HCT116 (cell line): ENCODE measurements around the gene GNGT2.
"Not testable (repeated sequence)": the region's sequence is repeated elsewhere in the genome, so short reads cannot be mapped to it uniquely, and the experiment has no call there.

Experiments used
- ATF3 ChIP-seq: IDR thresholded peaks from 2 replicates; pipeline ENCODE4 v1.6.1; 2012
- EZH2 ChIP-seq: fragments of 200-600 bp; sonication (generic); IDR thresholded peaks from 2 replicates; pipeline ENCODE4 v1.6.1; 2017; ENCODE audit warnings: antibody characterized with exemption, mixed run types
- EZH2phosphoT487 ChIP-seq: fragments of 200-600 bp; IDR thresholded peaks from 2 replicates; pipeline ENCODE4 v1.6.1; 2018; ENCODE audit warnings: antibody characterized with exemption, borderline replicate concordance
- POLR2A ChIP-seq: IDR thresholded peaks from 2 replicates; pipeline ENCODE4 v1.7.0; 2011; ENCODE audit warnings: borderline replicate concordance; ENCODE audit not compliant: insufficient read depth, insufficient read length; ENCODE audit errors: extremely low read depth
- POLR2AphosphoS5 ChIP-seq: IDR thresholded peaks from 2 replicates; pipeline ENCODE4 v1.6.1; 2011; ENCODE audit warnings: mild to moderate bottlenecking, low read depth, low read length, moderate library complexity
- RAD21 ChIP-seq: IDR thresholded peaks from 2 replicates; pipeline ENCODE4 v1.6.1; 2012; ENCODE audit warnings: low read depth, mild to moderate bottlenecking
- SIN3A ChIP-seq: IDR thresholded peaks from 2 replicates; pipeline ENCODE4 v1.6.1; 2012; ENCODE audit warnings: low read depth
- ZFX ChIP-seq: fragments of 450-650 bp; IDR thresholded peaks from 2 replicates; pipeline ENCODE4 v1.6.1; 2017
- ZNF274 ChIP-seq: fragments of 200-500 bp; sonication (Bioruptor generic); IDR thresholded peaks from 2 replicates; pipeline ENCODE4 v1.6.1; 2014; ENCODE audit warnings: mild to moderate bottlenecking, low read depth, low read length, inconsistent platforms
- TF ChIP-seq, protein P1 (sequence below), 3 experiments: fragments of 200-600 bp in 1 of 3; sonication (generic) in 1 of 3; IDR thresholded peaks in 2 of 3; conservative IDR thresholded peaks in 1 of 3; 2 replicates each; pipeline ENCODE4 v1.5.1; 2012 to 2017; ENCODE audit warnings: low read depth in 2 of 3, low read length in 2 of 3, antibody characterized with exemption in 1 of 3, borderline replicate concordance in 1 of 3, control low read depth in 1 of 3, mild to moderate bottlenecking in 1 of 3, mixed read lengths in 1 of 3, mixed run types in 1 of 3, moderate library complexity in 1 of 3; ENCODE audit not compliant: insufficient read depth in 1 of 3
- TF ChIP-seq, protein P2 (sequence below): IDR thresholded peaks from 2 replicates; pipeline ENCODE4 v1.6.1; 2011; ENCODE audit warnings: mild to moderate bottlenecking, low read length, moderate library complexity; ENCODE audit not compliant: insufficient replicate concordance; ENCODE audit errors: extremely low read depth
- TF ChIP-seq, protein P3 (sequence below): IDR thresholded peaks from 2 replicates; pipeline ENCODE4 v1.6.1; 2012

GRCh38 chr17:49175978-49176377 lies 34.4 kb downstream of the GNGT2 start:
- not testable (repeated sequence) for TF ChIP-seq SIN3A, POLR2A, EZH2, POLR2AphosphoS5, RAD21, ZFX, EZH2phosphoT487, ZNF274, ATF3
- TF ChIP-seq, protein P1, sequence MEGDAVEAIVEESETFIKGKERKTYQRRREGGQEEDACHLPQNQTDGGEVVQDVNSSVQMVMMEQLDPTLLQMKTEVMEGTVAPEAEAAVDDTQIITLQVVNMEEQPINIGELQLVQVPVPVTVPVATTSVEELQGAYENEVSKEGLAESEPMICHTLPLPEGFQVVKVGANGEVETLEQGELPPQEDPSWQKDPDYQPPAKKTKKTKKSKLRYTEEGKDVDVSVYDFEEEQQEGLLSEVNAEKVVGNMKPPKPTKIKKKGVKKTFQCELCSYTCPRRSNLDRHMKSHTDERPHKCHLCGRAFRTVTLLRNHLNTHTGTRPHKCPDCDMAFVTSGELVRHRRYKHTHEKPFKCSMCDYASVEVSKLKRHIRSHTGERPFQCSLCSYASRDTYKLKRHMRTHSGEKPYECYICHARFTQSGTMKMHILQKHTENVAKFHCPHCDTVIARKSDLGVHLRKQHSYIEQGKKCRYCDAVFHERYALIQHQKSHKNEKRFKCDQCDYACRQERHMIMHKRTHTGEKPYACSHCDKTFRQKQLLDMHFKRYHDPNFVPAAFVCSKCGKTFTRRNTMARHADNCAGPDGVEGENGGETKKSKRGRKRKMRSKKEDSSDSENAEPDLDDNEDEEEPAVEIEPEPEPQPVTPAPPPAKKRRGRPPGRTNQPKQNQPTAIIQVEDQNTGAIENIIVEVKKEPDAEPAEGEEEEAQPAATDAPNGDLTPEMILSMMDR (IDR thresholded peaks at IDR 0.05 in 2 of 3, conservative IDR thresholded peaks at IDR 0.05 in 1 of 3; ENCODE audit: borderline replicate concordance in 1 of 3, insufficient read depth in 1 of 3, low read depth in 2 of 3, low read length in 2 of 3), result not testable (repeated sequence)
- TF ChIP-seq, protein P2, sequence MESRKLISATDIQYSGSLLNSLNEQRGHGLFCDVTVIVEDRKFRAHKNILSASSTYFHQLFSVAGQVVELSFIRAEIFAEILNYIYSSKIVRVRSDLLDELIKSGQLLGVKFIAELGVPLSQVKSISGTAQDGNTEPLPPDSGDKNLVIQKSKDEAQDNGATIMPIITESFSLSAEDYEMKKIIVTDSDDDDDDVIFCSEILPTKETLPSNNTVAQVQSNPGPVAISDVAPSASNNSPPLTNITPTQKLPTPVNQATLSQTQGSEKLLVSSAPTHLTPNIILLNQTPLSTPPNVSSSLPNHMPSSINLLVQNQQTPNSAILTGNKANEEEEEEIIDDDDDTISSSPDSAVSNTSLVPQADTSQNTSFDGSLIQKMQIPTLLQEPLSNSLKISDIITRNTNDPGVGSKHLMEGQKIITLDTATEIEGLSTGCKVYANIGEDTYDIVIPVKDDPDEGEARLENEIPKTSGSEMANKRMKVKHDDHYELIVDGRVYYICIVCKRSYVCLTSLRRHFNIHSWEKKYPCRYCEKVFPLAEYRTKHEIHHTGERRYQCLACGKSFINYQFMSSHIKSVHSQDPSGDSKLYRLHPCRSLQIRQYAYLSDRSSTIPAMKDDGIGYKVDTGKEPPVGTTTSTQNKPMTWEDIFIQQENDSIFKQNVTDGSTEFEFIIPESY, result not testable (repeated sequence)
- TF ChIP-seq, protein P3, sequence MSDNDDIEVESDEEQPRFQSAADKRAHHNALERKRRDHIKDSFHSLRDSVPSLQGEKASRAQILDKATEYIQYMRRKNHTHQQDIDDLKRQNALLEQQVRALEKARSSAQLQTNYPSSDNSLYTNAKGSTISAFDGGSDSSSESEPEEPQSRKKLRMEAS, result not testable (repeated sequence)
